GM23248 (cell line): Measurements from ENCODE around the gene RNU2-63P. TPM values are rescaled to one million over a fixed set of nuclear protein-coding genes. Genes with fewer than 3 reads are reported as not detected.
A peak's percentile ranks its signal among the peaks of the same experiment; 100 is the strongest.
"Not testable (repeated sequence)": the region's sequence is repeated elsewhere in the genome, so short reads cannot be mapped to it uniquely, and the experiment has no call there.

ENCODE experiments used
- DNase-seq: peaks from one replicate; pipeline ENCODE4 v3.0.0-alpha.2; 2015
- H2AFZ ChIP-seq: fragments of 200-600 bp; sonication (generic); 2 replicates; pipeline ENCODE4 v1.6.1; 2016; ENCODE audit warnings: antibody characterized with exemption
- H3F3A ChIP-seq: fragments of 200-600 bp; sonication (generic); 2 replicates; pipeline ENCODE4 v1.6.1; 2016; ENCODE audit warnings: mild to moderate bottlenecking, antibody characterized with exemption, mixed run types; ENCODE audit not compliant: insufficient read depth
- H3K27ac ChIP-seq: fragments of 200-600 bp; sonication (generic); 2 replicates; pipeline ENCODE4 v1.5.1; 2016; ENCODE audit warnings: mild to moderate bottlenecking
- H3K27me3 ChIP-seq: fragments of 200-600 bp; sonication (generic); replicated peaks from 2 replicates; pipeline ENCODE4 v1.6.1; 2016; ENCODE audit warnings: mild to moderate bottlenecking; ENCODE audit not compliant: insufficient read depth
- H3K36me3 ChIP-seq: fragments of 200-600 bp; sonication (generic); 2 replicates; pipeline ENCODE4 v1.6.1; 2016; ENCODE audit warnings: low read depth, mild to moderate bottlenecking
- H3K4me1 ChIP-seq: fragments of 200-600 bp; sonication (generic); 2 replicates; pipeline ENCODE4 v1.6.1; 2016; ENCODE audit warnings: mild to moderate bottlenecking; ENCODE audit not compliant: insufficient read depth
- H3K4me2 ChIP-seq: fragments of 200-600 bp; sonication (generic); one replicate; pipeline ENCODE4 v1.6.1; 2016; ENCODE audit warnings: mild to moderate bottlenecking; ENCODE audit not compliant: unreplicated experiment
- H3K4me3 ChIP-seq: fragments of 200-600 bp; sonication (generic); 2 replicates; pipeline ENCODE4 v1.5.1; 2016; ENCODE audit warnings: mild to moderate bottlenecking
- H3K79me2 ChIP-seq: fragments of 200-600 bp; sonication (generic); 2 replicates; pipeline ENCODE4 v1.6.1; 2016; ENCODE audit warnings: mild to moderate bottlenecking; ENCODE audit not compliant: insufficient read depth
- H3K9ac ChIP-seq: fragments of 200-600 bp; sonication (generic); 2 replicates; pipeline ENCODE4 v1.6.1; 2016; ENCODE audit warnings: mild to moderate bottlenecking
- H3K9me2 ChIP-seq: fragments of 200-600 bp; sonication (generic); 2 replicates; pipeline ENCODE4 v1.6.1; 2016; ENCODE audit warnings: mixed run types, mild to moderate bottlenecking, moderate library complexity; ENCODE audit not compliant: insufficient read depth
- H3K9me3 ChIP-seq: fragments of 200-600 bp; sonication (generic); one replicate; pipeline ENCODE4 v1.6.1; 2017; ENCODE audit warnings: low read depth
- H4K20me1 ChIP-seq: fragments of 200-600 bp; sonication (generic); 2 replicates; pipeline ENCODE4 v1.6.0; 2016; ENCODE audit not compliant: insufficient read depth
- EZH2 ChIP-seq: fragments of 200-600 bp; sonication (generic); IDR thresholded peaks from 2 replicates; pipeline ENCODE4 v1.6.1; 2018; ENCODE audit warnings: antibody characterized with exemption, mild to moderate bottlenecking; ENCODE audit not compliant: insufficient read depth, poor library complexity, severe bottlenecking
- EZH2phosphoT487 ChIP-seq: fragments of 200-600 bp; sonication (generic); IDR thresholded peaks from 2 replicates; pipeline ENCODE4 v1.6.1; 2018; ENCODE audit warnings: antibody characterized with exemption, moderate library complexity, mild to moderate bottlenecking, low read depth; ENCODE audit not compliant: insufficient read depth
- WGBS, 2 experiments: methylation state at CpG; one replicate each; pipeline ENCODE4 v1.1.6; 2015 to 2017; ENCODE audit warnings: low lambda C conversion rate in 2 of 2, low coverage in 1 of 2; ENCODE audit errors: missing lambda C conversion rate in 2 of 2; 5-methylcytosine and 5-hydroxymethylcytosine counted together
- in situ Hi-C: fragments of 300-500 bp; cut with MboI; formaldehyde crosslinking; loops from 2 replicates; pipeline ENCODE4 v1.15.0; 2020
- polyA plus RNA-seq: library from polyadenylated mRNA; unstranded; fragments of >200 nt; fragmentation: Nextera tagmentation; extraction: Ambion mirVana; gene quantifications from 2 replicates; pipeline ENCODE4 v1.2.1, GENCODE V29; 2016
- total RNA-seq: library from RNA; depleted of rRNA; stranded (reverse); fragments of >200 nt; shearing (Covaris generic); gene quantifications from 2 replicates; pipeline ENCODE4 v1.2.3, GENCODE V29; 2014

RNU2-63P gene
- total and polyA plus RNA-seq, 2 experiments from 2014 or later, result not detected

DNA sequence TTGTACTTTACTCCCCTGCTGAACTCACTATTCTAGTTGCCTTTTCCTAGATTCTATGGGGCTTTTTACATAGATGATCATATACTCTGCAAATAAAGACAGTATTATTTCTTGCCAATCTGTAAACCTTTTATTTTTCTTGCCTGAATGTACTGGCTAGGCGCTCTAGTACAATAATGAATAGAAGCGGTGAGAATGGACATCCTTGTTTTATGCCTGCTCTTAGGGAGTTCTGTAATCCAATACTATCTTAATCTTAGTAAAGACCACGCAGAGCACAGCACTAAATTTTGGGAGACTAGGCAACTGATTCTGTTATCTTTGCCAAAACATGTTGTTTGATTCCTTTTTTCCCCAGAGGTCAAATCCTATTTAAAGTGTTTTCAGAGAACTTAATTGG, 32.2 kb upstream of the RNU2-63P start:
- Histone ChIP-seq H4K20me1 (0 out of 2 replicates have a peak, but pooled peaks cover 12% of the 10 kb centered on the region), H3K9me3 (no peaks in the 10 kb centered on the region), H3K27me3 (no peaks in the 10 kb centered on the region), H3K4me3 (no peak overlapping the region), H3F3A (peaks cover 35% of the 10 kb centered on the region), H3K79me2 (peaks cover 100% of the 10 kb centered on the region), H3K4me1 (peaks cover 7% of the 10 kb centered on the region), H3K9me2 (no peaks in the 10 kb centered on the region), H3K36me3 (peaks cover 20% of the 10 kb centered on the region), H3K27ac (no peak overlapping the region), H3K9ac (no peak overlapping the region), H3K4me2 (no peak overlapping the region), H2AFZ (no peak overlapping the region)
- in situ Hi-C loops, result no loop called here
- DNase-seq, result no peak
- TF ChIP-seq EZH2phosphoT487 (no peak), EZH2 (no peak)
- 98 to 99% methylated on average over 3 of the region's 3 CpGs for WGBS, 2 experiments

DNA sequence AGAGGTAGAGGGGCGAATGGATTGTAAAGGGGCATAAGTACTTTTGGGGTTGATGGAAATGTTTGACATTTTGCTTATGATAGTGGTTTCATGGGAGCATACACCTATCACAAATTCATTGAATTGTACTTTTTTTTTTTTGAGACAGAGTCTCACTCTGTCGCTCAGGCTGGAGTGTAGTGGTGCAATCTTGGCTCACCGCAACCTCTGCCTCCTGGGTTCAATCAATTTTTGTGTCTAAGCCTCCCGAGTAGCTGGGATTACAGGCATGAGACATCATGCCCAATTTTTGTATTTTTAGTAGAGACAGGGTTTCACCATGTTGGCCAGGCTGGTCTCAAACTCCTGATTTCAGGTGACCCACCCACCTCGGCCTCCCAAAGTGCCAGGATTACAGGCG, 29.2 kb upstream of the RNU2-63P start:
- peaks cover 98% of the 10 kb centered on the region for H3K79me2 ChIP-seq
- WGBS, 2 experiments, result 77 to 80% methylated on average over 6 of the region's 6 CpGs
- H4K20me1 ChIP-seq, result not testable (repeated sequence)

DNA sequence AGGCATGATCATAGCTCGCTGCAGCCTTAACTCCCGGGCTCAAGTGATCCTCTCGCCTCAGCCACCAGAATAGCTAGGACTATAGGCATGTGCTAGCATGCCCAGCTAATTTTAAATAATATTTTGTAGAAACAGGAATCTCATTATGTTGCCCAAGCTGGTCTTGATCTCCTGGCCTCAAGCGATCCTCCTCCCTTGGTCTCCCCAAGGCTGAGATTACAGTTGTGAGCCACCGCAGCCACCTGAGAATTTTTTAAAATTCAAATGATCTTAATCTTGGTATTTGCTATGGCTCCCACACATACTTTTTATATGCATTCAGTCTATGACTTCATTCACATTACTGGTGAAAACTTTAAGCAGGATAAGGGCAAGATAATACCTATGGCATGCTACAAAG, 26.1 kb upstream of the RNU2-63P start:
- peaks cover 78% of the 10 kb centered on the region for H3K79me2 ChIP-seq
- TF ChIP-seq EZH2phosphoT487, result no peak
- TF ChIP-seq EZH2, result no peak

More for the DNA sequence above, 29.2 kb upstream of the RNU2-63P start:
- H3K4me2 ChIP-seq, H3K27ac ChIP-seq, H3K4me3 ChIP-seq, H3K4me1 ChIP-seq, DNase-seq, H3K9ac ChIP-seq, H2AFZ ChIP-seq, in situ Hi-C loops, H3K27me3 ChIP-seq, H3K9me2 ChIP-seq, H3K9me3 ChIP-seq: not testable (repeated sequence)
- peaks cover 14% of the 10 kb centered on the region for H3K36me3 ChIP-seq
- H3F3A ChIP-seq, result peaks cover 54% of the 10 kb centered on the region

DNA sequence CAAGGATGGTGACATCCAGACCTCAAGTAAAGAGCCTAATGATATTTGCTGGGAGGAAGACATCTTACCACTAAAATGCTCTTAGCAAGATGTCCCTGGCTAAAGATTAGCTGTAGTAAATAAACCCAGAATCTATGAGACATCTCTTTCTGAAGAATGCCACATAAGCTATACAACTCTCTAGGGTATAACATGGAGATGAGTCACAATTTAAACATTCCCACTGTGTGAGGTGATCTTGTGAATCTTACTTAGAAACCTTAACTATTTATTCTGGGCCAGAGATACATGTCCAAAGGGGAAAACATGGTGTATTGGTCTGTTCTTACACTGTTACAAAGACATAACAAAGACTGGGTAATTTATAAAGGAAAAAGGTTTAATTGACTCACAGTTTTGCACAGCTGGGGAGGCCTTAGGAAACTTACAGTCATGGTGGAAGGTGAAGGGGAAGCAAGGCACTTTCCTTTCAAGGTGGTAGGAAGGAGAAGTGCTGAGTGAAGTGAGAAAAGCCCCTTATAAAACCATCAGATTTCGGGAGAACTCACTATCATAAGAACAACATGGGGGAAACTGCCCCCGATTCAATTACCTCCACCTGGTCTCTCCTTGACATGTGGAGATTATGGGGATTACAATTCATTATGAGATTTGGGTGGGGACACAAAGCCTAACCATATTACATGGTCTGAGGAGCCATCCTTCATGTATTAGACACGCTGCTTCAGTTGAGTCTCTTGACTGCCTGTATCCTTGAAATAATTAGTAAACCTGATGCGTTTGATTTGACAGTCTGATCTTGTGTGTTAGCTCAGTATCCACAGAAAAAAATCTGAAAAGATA, 22.1 kb upstream of the RNU2-63P start:
- in situ Hi-C loops, result no loop called here
- no peak for TF ChIP-seq EZH2
- TF ChIP-seq EZH2phosphoT487, result no peak
- Histone ChIP-seq H2AFZ (no peak overlapping the region), H3K36me3 (peaks cover 31% of the 10 kb centered on the region), H3K9me2 (no peaks in the 10 kb centered on the region), H3K79me2 (peaks cover 74% of the 10 kb centered on the region), H3F3A (peaks cover 57% of the 10 kb centered on the region), H3K4me2 (peak overlapping the region; percentile 26), H3K9me3 (no peaks in the 10 kb centered on the region), H3K27ac (peak overlapping the region; percentile 84), H3K4me3 (no peak overlapping the region), H3K4me1 (peaks cover 34% of the 10 kb centered on the region), H4K20me1 (no peaks in the 10 kb centered on the region), H3K27me3 (no peaks in the 10 kb centered on the region), H3K9ac (peak overlapping the region; percentile 30; the same call in 1 of the 2 replicates)
- DNase-seq, result peak; percentile 91
- WGBS, 2 experiments, result 96 to 99% methylated on average over 4 of the region's 4 CpGs

More for the DNA sequence above, 26.1 kb upstream of the RNU2-63P start:
- WGBS, 2 experiments, result 96 to 98% methylated on average over 5 of the region's 5 CpGs
- no peaks in the 10 kb centered on the region for H4K20me1 ChIP-seq
- H3K27ac ChIP-seq, result no peak overlapping the region
- no peak for DNase-seq
- no peak overlapping the region for H3K4me2 ChIP-seq
- peaks cover 82% of the 10 kb centered on the region for H3F3A ChIP-seq
- no peaks in the 10 kb centered on the region for H3K9me2 ChIP-seq
- H2AFZ ChIP-seq, result no peak overlapping the region
- no peaks in the 10 kb centered on the region for H3K9me3 ChIP-seq
- H3K36me3 ChIP-seq, result peaks cover 4% of the 10 kb centered on the region; the same call in 1 of the 2 replicates
- peaks cover 18% of the 10 kb centered on the region for H3K4me1 ChIP-seq
- no peaks in the 10 kb centered on the region for H3K27me3 ChIP-seq
- H3K4me3 ChIP-seq, result no peak overlapping the region
- in situ Hi-C loops, result no loop called here
- H3K9ac ChIP-seq, result no peak overlapping the region
